NB4 (cell line): ENCODE results near the gene FOXL1.

Experiments used
- DNase-seq: peaks from one replicate; pipeline ENCODE4 v3.0.0; 2010; ENCODE audit warnings: low read depth
- H3K4me3 ChIP-seq: one replicate; pipeline ENCODE4 v1.5.1; 2011; ENCODE audit warnings: mild to moderate bottlenecking, low read depth, low read length, moderate library complexity
- MYC ChIP-seq: IDR thresholded peaks from 2 replicates; pipeline ENCODE4 v1.6.1; 2011; ENCODE audit warnings: low read depth, low read length
- POLR2A ChIP-seq: IDR thresholded peaks from 2 replicates; pipeline ENCODE4 v1.6.1; 2011; ENCODE audit warnings: mild to moderate bottlenecking; ENCODE audit not compliant: insufficient read length; ENCODE audit errors: extremely low read depth
- TF ChIP-seq, protein P1 (sequence below): IDR thresholded peaks from 2 replicates; pipeline ENCODE4 v1.6.1; 2011; ENCODE audit warnings: low read depth, low read length
- TF ChIP-seq, protein P2 (sequence below): IDR thresholded peaks from one replicate; pipeline ENCODE4 v1.5.1; 2012; ENCODE audit warnings: low read depth, low read length

The FOXL1 gene

DNA sequence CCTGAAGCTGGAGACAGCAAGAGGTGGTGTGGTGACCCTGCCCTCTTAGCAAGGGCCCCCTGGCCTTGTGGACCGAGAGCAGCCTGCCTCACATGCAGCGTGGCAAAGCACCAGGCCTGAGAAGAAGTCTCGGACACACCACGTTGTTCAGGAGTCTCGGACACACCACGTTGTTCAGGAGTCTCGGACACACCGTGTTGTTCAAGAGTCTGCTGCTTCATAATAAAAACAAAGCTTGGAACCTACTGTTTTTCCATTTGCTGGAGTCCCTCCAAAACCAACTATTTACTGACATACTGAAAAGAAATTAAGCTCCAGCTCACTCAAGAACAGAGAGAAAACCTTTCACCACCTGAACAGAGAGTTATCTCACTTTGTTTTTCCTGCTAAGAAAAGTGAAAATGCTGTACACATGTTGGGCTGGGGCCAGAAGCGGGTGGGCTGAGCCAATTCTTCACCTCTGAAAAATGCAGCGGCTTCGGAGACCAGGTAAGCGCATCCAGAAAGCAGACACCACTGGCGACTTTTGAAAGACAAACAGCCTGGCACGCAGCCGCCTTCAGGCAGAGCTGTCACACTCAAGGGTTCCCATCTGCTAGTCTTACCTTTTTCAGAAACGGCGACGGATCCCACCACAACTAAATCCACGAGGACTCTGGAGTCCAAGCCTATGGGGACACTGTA, 32.3 kb upstream of the FOXL1 start:
- H3K4me3 ChIP-seq, result no peak overlapping the region
- no peak for DNase-seq
- TF ChIP-seq MYC (no peak), POLR2A (no peak)
- TF ChIP-seq, protein P1, sequence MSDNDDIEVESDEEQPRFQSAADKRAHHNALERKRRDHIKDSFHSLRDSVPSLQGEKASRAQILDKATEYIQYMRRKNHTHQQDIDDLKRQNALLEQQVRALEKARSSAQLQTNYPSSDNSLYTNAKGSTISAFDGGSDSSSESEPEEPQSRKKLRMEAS, result no peak
- TF ChIP-seq, protein P2, sequence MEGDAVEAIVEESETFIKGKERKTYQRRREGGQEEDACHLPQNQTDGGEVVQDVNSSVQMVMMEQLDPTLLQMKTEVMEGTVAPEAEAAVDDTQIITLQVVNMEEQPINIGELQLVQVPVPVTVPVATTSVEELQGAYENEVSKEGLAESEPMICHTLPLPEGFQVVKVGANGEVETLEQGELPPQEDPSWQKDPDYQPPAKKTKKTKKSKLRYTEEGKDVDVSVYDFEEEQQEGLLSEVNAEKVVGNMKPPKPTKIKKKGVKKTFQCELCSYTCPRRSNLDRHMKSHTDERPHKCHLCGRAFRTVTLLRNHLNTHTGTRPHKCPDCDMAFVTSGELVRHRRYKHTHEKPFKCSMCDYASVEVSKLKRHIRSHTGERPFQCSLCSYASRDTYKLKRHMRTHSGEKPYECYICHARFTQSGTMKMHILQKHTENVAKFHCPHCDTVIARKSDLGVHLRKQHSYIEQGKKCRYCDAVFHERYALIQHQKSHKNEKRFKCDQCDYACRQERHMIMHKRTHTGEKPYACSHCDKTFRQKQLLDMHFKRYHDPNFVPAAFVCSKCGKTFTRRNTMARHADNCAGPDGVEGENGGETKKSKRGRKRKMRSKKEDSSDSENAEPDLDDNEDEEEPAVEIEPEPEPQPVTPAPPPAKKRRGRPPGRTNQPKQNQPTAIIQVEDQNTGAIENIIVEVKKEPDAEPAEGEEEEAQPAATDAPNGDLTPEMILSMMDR, result no peak

DNA sequence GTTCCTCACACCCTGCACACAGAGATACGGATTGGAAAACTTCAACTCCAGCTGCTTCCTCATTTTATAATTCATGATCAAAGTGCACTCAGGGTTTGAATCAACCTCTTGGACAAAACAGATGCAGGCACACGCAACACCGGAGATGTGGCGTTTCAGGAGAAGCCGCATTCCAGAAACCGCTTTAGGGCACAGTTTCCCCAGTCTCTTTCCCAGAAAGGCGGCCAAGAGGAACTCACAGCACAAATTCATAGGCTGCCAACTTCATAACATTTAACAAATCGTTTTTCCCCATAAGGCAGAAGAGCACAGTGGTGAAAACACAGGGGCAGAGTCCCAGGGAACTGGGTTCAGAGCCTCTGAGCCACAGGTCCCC, 31.7 kb upstream of the FOXL1 start:
- DNase-seq, result no peak
- H3K4me3 ChIP-seq, result no peak overlapping the region
- TF ChIP-seq, protein P2, result no peak
- no peak for TF ChIP-seq MYC
- TF ChIP-seq, protein P1, result no peak
- no peak for TF ChIP-seq POLR2A

DNA sequence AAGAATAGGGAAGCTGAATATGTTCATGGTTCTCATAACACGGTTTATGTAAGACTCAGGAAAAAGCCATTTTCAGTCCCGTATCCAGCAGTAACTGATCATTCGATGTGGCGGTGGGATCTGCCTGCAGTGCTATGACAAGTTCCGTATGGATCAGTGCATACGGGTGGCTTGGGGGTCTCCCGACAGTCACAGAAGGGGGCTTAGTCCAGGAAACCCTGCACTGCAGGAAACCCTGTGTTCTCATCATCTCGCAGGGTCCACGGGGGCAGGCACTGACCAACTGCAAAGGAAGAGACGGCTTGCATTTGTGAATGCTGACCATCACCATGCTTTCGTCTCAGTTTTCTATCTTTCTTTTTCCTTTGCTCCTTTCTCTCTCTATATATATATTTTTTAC, 31.1 kb upstream of the FOXL1 start:
- TF ChIP-seq MYC, result no peak
- TF ChIP-seq, protein P1, result no peak
- TF ChIP-seq, protein P2, result no peak
- TF ChIP-seq POLR2A, result no peak
- DNase-seq, result no peak
- H3K4me3 ChIP-seq, result no peak overlapping the region

DNA sequence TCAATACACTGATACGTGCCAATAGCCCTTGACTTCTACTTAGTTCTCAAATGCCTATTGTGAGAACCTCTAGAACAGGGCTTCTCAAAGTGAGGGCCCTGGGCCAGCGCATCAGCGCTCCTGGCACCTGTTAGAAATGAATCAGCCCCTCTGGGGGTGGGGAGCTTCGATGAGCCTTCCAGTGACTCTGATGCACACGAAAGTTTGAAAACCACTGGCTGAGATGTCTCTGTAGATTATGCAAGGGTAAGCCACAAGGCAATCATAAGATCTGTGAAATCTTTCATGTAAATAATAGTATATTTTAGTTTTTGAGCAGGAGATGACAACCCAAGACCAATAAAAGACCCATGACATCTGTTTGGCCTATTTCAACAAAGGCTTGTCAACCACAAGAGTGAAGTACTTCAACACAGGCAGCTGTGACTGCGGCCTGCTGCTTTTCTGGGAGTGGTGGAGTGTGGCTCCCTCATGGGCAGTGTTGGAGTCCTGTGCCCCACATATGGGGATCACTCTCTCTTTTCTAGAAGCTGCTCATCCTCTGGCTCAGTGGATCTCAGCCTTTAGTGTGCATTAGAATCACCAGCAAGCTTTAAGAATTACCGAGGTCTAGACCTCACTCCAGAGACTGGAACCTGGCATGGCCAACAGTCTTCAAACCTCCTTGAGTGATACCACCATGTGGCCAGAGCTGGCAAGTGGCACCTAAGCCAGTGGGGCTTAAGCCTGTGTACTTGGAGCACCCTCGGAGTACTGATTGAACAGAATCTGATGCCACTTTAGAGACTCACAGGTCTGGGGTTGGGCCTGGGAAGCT, 29.1 kb upstream of the FOXL1 start:
- DNase-seq, result no peak
- TF ChIP-seq MYC (no peak), POLR2A (no peak)
- TF ChIP-seq, protein P2, result no peak
- TF ChIP-seq, protein P1, result no peak
- H3K4me3 ChIP-seq, result no peak overlapping the region

DNA sequence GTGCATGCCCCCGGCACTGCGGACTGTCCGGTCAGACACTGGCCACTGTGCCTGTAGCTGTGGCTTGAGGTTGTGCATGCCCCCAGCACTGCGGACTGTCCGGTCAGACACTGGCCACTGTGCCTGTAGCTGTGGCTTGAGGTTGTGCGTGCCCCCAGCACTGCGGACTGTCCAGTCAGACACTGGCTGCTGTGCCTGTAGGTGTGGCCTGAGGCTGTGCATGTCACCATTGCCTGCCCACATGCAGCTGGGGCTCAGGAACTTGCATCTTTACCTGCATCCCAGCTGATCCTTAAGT, 28.5 kb upstream of the FOXL1 start:
- DNase-seq, result no peak
- H3K4me3 ChIP-seq, result no peak overlapping the region
- TF ChIP-seq MYC, result no peak
- TF ChIP-seq, protein P2, result no peak
